Measurements from ENCODE around the gene SEPTIN10. TPM values are rescaled to one million over a fixed set of nuclear protein-coding genes. Genes with fewer than 3 reads are reported as not detected.
"Not testable (repeated sequence)": the region's sequence is repeated elsewhere in the genome, so short reads cannot be mapped to it uniquely, and the experiment has no call there.

The SEPTIN10 gene
- total and polyA plus RNA-seq, 2 of the 8 experiments (the other 6 are each of a cell fraction or from before 2014, with no cell fraction given) = 23.7 to 101 TPM

DNA sequence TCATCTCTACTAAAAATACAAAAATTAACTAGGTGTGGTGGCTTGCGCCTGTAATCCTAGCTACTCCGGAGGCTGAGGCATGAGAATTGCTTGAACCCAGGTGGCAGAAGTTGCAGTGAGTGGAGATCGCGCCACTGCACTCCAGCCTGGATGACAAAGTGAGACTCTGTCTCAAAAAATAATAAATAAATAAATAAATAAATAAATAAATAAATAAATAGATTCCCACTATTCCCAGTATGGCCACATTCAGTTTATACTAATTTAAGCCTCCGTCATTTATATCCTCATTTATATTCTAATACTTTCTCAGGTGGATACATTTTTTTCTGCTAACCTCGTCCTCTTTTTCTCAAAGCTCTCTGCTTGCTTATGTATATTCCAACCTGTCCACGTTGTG lies 14.6 kb upstream of the SEPTIN10 start:
- H2BK20ac ChIP-seq (ENCODE audit: low read length); H3K9ac ChIP-seq (replicated peaks in 1 of 4; ENCODE audit: extremely low read depth in 1 of 4, low read depth in 3 of 4, low read length in 3 of 4); H3K36me3 ChIP-seq (ENCODE audit: control insufficient read depth in 2 of 4, insufficient read depth in 4 of 4, low read length in 3 of 4); H3K4ac ChIP-seq (replicated peaks; ENCODE audit: insufficient read length, low read depth, low read length); H3K14ac ChIP-seq (ENCODE audit: insufficient read length); CTCF ChIA-PET (ENCODE audit: partially characterized antibody); H3K23me2 ChIP-seq (ENCODE audit: low read depth, low read length); H4K8ac ChIP-seq (ENCODE audit: extremely low read depth, insufficient read depth, low read length); H2BK12ac ChIP-seq (ENCODE audit: low read depth, low read length); H3K4me2 ChIP-seq (ENCODE audit: insufficient read depth in 1 of 2, low read depth in 2 of 2, low read length in 2 of 2); H3K27ac ChIP-seq (ENCODE audit: low read depth, low read length); H2AFZ ChIP-seq (ENCODE audit: low read length); H3K9me3 ChIP-seq (ENCODE audit: insufficient read depth in 2 of 2, low read depth in 1 of 2, low read length in 1 of 2); H3K18ac ChIP-seq (ENCODE audit: extremely low read depth, low read length); FAIRE-seq; H2BK120ac ChIP-seq (replicated peaks; ENCODE audit: low read depth, low read length); H2BK15ac ChIP-seq (ENCODE audit: low read length); H3K79me1 ChIP-seq (ENCODE audit: low read depth, low read length); H3K4me3 ChIP-seq (ENCODE audit: extremely low read depth in 1 of 4, insufficient read depth in 2 of 4, low read depth in 3 of 4, low read length in 4 of 4); H3K23ac ChIP-seq (ENCODE audit: insufficient read length); H2AK5ac ChIP-seq (ENCODE audit: low read depth, low read length); H3K56ac ChIP-seq (replicated peaks; ENCODE audit: insufficient read length, low read depth, low read length); H3K27me3 ChIP-seq (replicated peaks in 1 of 4; ENCODE audit: control insufficient read depth in 3 of 4, extremely low read depth in 1 of 4, insufficient read depth in 3 of 4, low read length in 3 of 4); H2BK5ac ChIP-seq (ENCODE audit: low read depth, low read length); DNase-seq (ENCODE audit: low read depth in 1 of 2, low spot score in 2 of 2); H4K5ac ChIP-seq (ENCODE audit: insufficient read length, low read depth, low read length); H3K79me2 ChIP-seq (ENCODE audit: control insufficient read depth in 1 of 2, insufficient read depth in 2 of 2, low read length in 2 of 2); H3K4me1 ChIP-seq (replicated peaks in 1 of 4; ENCODE audit: control insufficient read depth in 3 of 4, insufficient read depth in 4 of 4, low read length in 3 of 4); H4K91ac ChIP-seq (replicated peaks; ENCODE audit: insufficient read length, low read length); H4K20me1 ChIP-seq (replicated peaks in 1 of 2; ENCODE audit: control insufficient read depth in 1 of 2, insufficient read depth in 2 of 2, low read length in 2 of 2): not testable (repeated sequence)
- 85% methylated on average over 7 of the region's 7 CpGs; no CpG with 5 or more reads in 1 of the 2 experiments for WGBS, 2 experiments (ENCODE audit: extremely low coverage in 1 of 2, insufficient coverage in 1 of 2, insufficient read length in 1 of 2, insufficient replicate concordance in 2 of 2, low coverage in 1 of 2, low lambda C conversion rate in 2 of 2, missing lambda C conversion rate in 1 of 2)
- POLR2A ChIA-PET (ENCODE audit: partially characterized antibody) = interaction anchor here (1.6 kb wide), 1 partner anchor 15 kb away, joined by 4 read pairs; no protein-coding TSS in a partner anchor

Data from H1 (cell line).